MG63 (cell line): ENCODE measurements around the gene NRARP. TPM values are rescaled to one million over a fixed set of nuclear protein-coding genes. Genes with fewer than 3 reads are reported as not detected.

Experiments used
- DNase-seq: peaks from one replicate; pipeline ENCODE4 v3.0.0-alpha.2; 2020
- H3K27me3 ChIP-seq: fragments of 250-450 bp; sonication (Bioruptor Pico); 2 replicates; pipeline ENCODE4 v1.5.1; 2020; ENCODE audit warnings: mild to moderate bottlenecking, moderate library complexity
- H3K36me3 ChIP-seq: fragments of 250-450 bp; sonication (Bioruptor Pico); 2 replicates; pipeline ENCODE4 v1.5.1; 2020; ENCODE audit warnings: mild to moderate bottlenecking, moderate library complexity
- H3K4me3 ChIP-seq: fragments of 250-450 bp; sonication (Bioruptor Pico); 2 replicates; pipeline ENCODE4 v1.5.1; 2020; ENCODE audit warnings: mild to moderate bottlenecking, moderate library complexity
- H3K9me3 ChIP-seq: fragments of 250-450 bp; sonication (Bioruptor Pico); 2 replicates; pipeline ENCODE4 v1.5.1; 2020; ENCODE audit warnings: mild to moderate bottlenecking, moderate library complexity
- total RNA-seq: library from RNA; depleted of rRNA; stranded (reverse); fragments of >200 nt; shearing (Covaris generic); gene quantifications from 2 replicates; pipeline ENCODE4 v1.2.3, GENCODE V29; 2014; ENCODE audit warnings: low replicate concordance

NRARP gene
- total RNA-seq, 1 experiment from 2014 or later, result 0.16 TPM

GRCh38 chr9:137326445-137327065, 24.5 kb upstream of the NRARP start:
- H3K4me3 ChIP-seq, result no peak overlapping the region
- no peaks in the 10 kb centered on the region for H3K36me3 ChIP-seq
- no peaks in the 10 kb centered on the region for H3K9me3 ChIP-seq
- H3K27me3 ChIP-seq, result no peaks in the 10 kb centered on the region
- DNase-seq, result no peak

- no peaks in the 10 kb centered on the region for H3K9me3 ChIP-seq
- H3K4me3 ChIP-seq, result no peak overlapping the region
- no peaks in the 10 kb centered on the region for H3K36me3 ChIP-seq
- H3K27me3 ChIP-seq, result no peaks in the 10 kb centered on the region
- no peak for DNase-seq
These were observed 23.7 kb upstream of the NRARP start for GRCh38 chr9:137325799-137326198.

GRCh38 chr9:137325124-137325523, 23.1 kb upstream of the NRARP start:
- DNase-seq, result no peak

GRCh38 chr9:137323531-137324331, 21.7 kb upstream of the NRARP start:
- Histone ChIP-seq H3K9me3 (no peaks in the 10 kb centered on the region), H3K4me3 (no peak overlapping the region), H3K27me3 (no peaks in the 10 kb centered on the region), H3K36me3 (no peaks in the 10 kb centered on the region)
- DNase-seq, result no peak

More at GRCh38 chr9:137325124-137325523, 23.1 kb upstream of the NRARP start:
- Histone ChIP-seq H3K9me3 (no peaks in the 10 kb centered on the region), H3K36me3 (no peaks in the 10 kb centered on the region), H3K27me3 (no peaks in the 10 kb centered on the region), H3K4me3 (no peak overlapping the region)

GRCh38 chr9:137321726-137322361, 19.8 kb upstream of the NRARP start:
- Histone ChIP-seq H3K36me3 (no peaks in the 10 kb centered on the region), H3K4me3 (no peak overlapping the region), H3K27me3 (no peaks in the 10 kb centered on the region), H3K9me3 (no peaks in the 10 kb centered on the region)
- no peak for DNase-seq

GRCh38 chr9:137320555-137321384, 18.7 kb upstream of the NRARP start:
- no peak overlapping the region for H3K4me3 ChIP-seq
- H3K27me3 ChIP-seq, result no peaks in the 10 kb centered on the region
- no peaks in the 10 kb centered on the region for H3K36me3 ChIP-seq
- no peaks in the 10 kb centered on the region for H3K9me3 ChIP-seq
- no peak for DNase-seq

- no peaks in the 10 kb centered on the region for H3K9me3 ChIP-seq
- H3K4me3 ChIP-seq, result no peak overlapping the region
- no peaks in the 10 kb centered on the region for H3K27me3 ChIP-seq
- no peaks in the 10 kb centered on the region for H3K36me3 ChIP-seq
- DNase-seq, result no peak
These were observed 17.9 kb upstream of the NRARP start for GRCh38 chr9:137319739-137320551.

- H3K27me3 ChIP-seq, result no peaks in the 10 kb centered on the region
- DNase-seq, result no peak
- no peaks in the 10 kb centered on the region for H3K36me3 ChIP-seq
- no peak overlapping the region for H3K4me3 ChIP-seq
- no peaks in the 10 kb centered on the region for H3K9me3 ChIP-seq
These were observed 17.1 kb upstream of the NRARP start for GRCh38 chr9:137319011-137319738.

GRCh38 chr9:137318602-137319001, 16.5 kb upstream of the NRARP start:
- no peak for DNase-seq
- Histone ChIP-seq H3K27me3 (no peaks in the 10 kb centered on the region), H3K4me3 (no peak overlapping the region), H3K36me3 (no peaks in the 10 kb centered on the region), H3K9me3 (no peaks in the 10 kb centered on the region)

- Histone ChIP-seq H3K4me3 (no peak overlapping the region), H3K27me3 (no peaks in the 10 kb centered on the region), H3K9me3 (no peaks in the 10 kb centered on the region), H3K36me3 (no peaks in the 10 kb centered on the region)
- no peak for DNase-seq
These were observed 15.8 kb upstream of the NRARP start for GRCh38 chr9:137317718-137318511.

- H3K27me3 ChIP-seq, result no peaks in the 10 kb centered on the region
- no peak for DNase-seq
- no peaks in the 10 kb centered on the region for H3K36me3 ChIP-seq
- no peak overlapping the region for H3K4me3 ChIP-seq
- H3K9me3 ChIP-seq, result no peaks in the 10 kb centered on the region
These were observed 15.1 kb upstream of the NRARP start for GRCh38 chr9:137317021-137317717.

- no peaks in the 10 kb centered on the region for H3K27me3 ChIP-seq
- DNase-seq, result no peak
- H3K9me3 ChIP-seq, result no peaks in the 10 kb centered on the region
- no peaks in the 10 kb centered on the region for H3K36me3 ChIP-seq
- H3K4me3 ChIP-seq, result no peak overlapping the region
These were observed 14.2 kb upstream of the NRARP start for GRCh38 chr9:137316012-137316981.

GRCh38 chr9:137315581-137316011, 13.5 kb upstream of the NRARP start:
- Histone ChIP-seq H3K36me3 (no peaks in the 10 kb centered on the region), H3K4me3 (no peak overlapping the region), H3K9me3 (no peaks in the 10 kb centered on the region), H3K27me3 (no peaks in the 10 kb centered on the region)
- DNase-seq, result no peak
